SK-N-MC (cell line): ENCODE measurements around the gene UBL5.

Experiments
- EZH2 ChIP-seq: fragments of 200-600 bp; sonication (generic); IDR thresholded peaks from one replicate; pipeline ENCODE4 v1.6.1; 2017; ENCODE audit warnings: antibody characterized with exemption
- POLR2AphosphoS5 ChIP-seq: IDR thresholded peaks from 2 replicates; pipeline ENCODE4 v1.6.1; 2012; ENCODE audit warnings: mild to moderate bottlenecking, low read depth, low read length, borderline replicate concordance

DNA sequence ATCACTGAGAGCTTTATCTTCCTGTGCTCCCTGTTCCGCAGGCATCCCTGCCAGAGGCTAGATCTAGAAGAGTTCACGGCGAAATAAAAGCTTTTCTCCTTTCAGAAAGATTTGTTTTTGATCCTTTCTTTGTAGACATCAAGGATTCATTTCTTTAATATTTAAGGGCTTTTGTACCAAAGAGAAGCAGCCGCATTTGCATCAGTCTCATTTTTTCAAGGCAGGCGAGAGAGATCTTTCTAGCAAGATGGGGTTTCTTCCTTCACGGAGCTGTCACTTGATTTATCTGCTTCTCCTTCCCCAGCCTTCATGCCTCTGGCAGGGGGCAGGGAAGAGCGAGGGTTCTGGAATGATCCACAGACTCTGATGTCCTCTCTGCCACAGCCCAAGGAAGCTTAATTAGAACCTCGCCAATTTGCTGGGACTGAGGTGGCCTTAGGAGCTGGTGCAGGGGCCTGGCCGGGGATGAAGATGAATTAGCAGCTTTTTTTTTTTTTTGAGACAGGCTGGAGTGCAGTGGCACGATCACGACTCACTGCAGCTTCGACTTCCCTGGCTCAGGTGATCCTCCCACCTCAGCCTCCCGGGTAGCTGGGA, 47.4 kb downstream of the UBL5 start:
- TF ChIP-seq POLR2AphosphoS5 (no peak), EZH2 (no peak)
